GM21390 (cell line): ENCODE data around the gene ACVRL1.

Source experiments
- ATAC-seq: cut with Tn5 transposase; IDR thresholded peaks from one replicate; pipeline ENCODE4 v1.9.1; 2021; ENCODE audit not compliant: unreplicated experiment

The ACVRL1 gene

GRCh38 chr12:51915003-51915625, 7.8 kb downstream of the ACVRL1 start:
- ATAC-seq: no peak

GRCh38 chr12:51915951-51916350, 8.6 kb downstream of the ACVRL1 start:
- no peak for ATAC-seq

- no peak for ATAC-seq
Measured at GRCh38 chr12:51917041-51917590, 9.8 kb downstream of the ACVRL1 start.

- no peak for ATAC-seq
Measured at GRCh38 chr12:51917746-51918453, 10.6 kb downstream of the ACVRL1 start.

GRCh38 chr12:51920046-51920445, 12.7 kb downstream of the ACVRL1 start:
- ATAC-seq: no peak

GRCh38 chr12:51921017-51921725, 13.9 kb downstream of the ACVRL1 start:
- ATAC-seq: no peak

GRCh38 chr12:51922146-51922545, 14.8 kb downstream of the ACVRL1 start:
- ATAC-seq: no peak

- no peak for ATAC-seq
Measured at GRCh38 chr12:51922762-51923505, 15.6 kb downstream of the ACVRL1 start.

GRCh38 chr12:51923506-51924365, 16.4 kb downstream of the ACVRL1 start:
- no peak for ATAC-seq

GRCh38 chr12:51924551-51925319, 17.4 kb downstream of the ACVRL1 start:
- ATAC-seq: no peak

- no peak for ATAC-seq
Measured at GRCh38 chr12:51925346-51926063, 18.2 kb downstream of the ACVRL1 start.

GRCh38 chr12:51926064-51926632, 18.8 kb downstream of the ACVRL1 start:
- ATAC-seq: no peak

GRCh38 chr12:51926718-51927117, 19.4 kb downstream of the ACVRL1 start:
- ATAC-seq: no peak

GRCh38 chr12:51932218-51933076, 25.1 kb downstream of the ACVRL1 start:
- no peak for ATAC-seq

- no peak for ATAC-seq
Measured at GRCh38 chr12:51934080-51934479, 26.8 kb downstream of the ACVRL1 start.

- no peak for ATAC-seq
Measured at GRCh38 chr12:51937926-51938325, 30.6 kb downstream of the ACVRL1 start.

- no peak for ATAC-seq
Measured at GRCh38 chr12:51938726-51939125, 31.4 kb downstream of the ACVRL1 start.
